Astrocyte of the cerebellum (primary cell): ENCODE measurements around the gene ALDH1A1.

Experiments
- DNase-seq: peaks from one replicate; pipeline ENCODE4 v3.0.0-alpha.2; 2011; ENCODE audit warnings: low read depth
- H3K4me3 ChIP-seq: 2 replicates; pipeline ENCODE4 v1.5.1; 2011; ENCODE audit warnings: mild to moderate bottlenecking, low read depth, low read length, moderate library complexity
- CTCF ChIP-seq: IDR thresholded peaks from 2 replicates; pipeline ENCODE4 v1.5.1; 2012; ENCODE audit warnings: low read length, low read depth, moderate library complexity, mild to moderate bottlenecking; ENCODE audit errors: missing control alignments
- in situ Hi-C: cut with HindIII; loops from 2 replicates; pipeline ENCODE4 v1.10.0; 2017; ENCODE audit warnings: low sequenced_read_pairs

The ALDH1A1 gene

GRCh38 chr9:72925126-72925789 is 27.6 kb downstream of the ALDH1A1 start:
- TF ChIP-seq CTCF = no peak
- H3K4me3 ChIP-seq = no peak overlapping the region
- in situ Hi-C loops = no loop called here
- peak; percentile 15 for DNase-seq

GRCh38 chr9:72924154-72924790 is 28.6 kb downstream of the ALDH1A1 start:
- TF ChIP-seq CTCF = no peak
- DNase-seq = no peak
- H3K4me3 ChIP-seq = no peak overlapping the region
- in situ Hi-C loops = no loop called here

- in situ Hi-C loops = no loop called here
- no peak for DNase-seq
- H3K4me3 ChIP-seq = no peak overlapping the region
- TF ChIP-seq CTCF = no peak
Observed at GRCh38 chr9:72923077-72923476, 29.8 kb downstream of the ALDH1A1 start.

DNA sequence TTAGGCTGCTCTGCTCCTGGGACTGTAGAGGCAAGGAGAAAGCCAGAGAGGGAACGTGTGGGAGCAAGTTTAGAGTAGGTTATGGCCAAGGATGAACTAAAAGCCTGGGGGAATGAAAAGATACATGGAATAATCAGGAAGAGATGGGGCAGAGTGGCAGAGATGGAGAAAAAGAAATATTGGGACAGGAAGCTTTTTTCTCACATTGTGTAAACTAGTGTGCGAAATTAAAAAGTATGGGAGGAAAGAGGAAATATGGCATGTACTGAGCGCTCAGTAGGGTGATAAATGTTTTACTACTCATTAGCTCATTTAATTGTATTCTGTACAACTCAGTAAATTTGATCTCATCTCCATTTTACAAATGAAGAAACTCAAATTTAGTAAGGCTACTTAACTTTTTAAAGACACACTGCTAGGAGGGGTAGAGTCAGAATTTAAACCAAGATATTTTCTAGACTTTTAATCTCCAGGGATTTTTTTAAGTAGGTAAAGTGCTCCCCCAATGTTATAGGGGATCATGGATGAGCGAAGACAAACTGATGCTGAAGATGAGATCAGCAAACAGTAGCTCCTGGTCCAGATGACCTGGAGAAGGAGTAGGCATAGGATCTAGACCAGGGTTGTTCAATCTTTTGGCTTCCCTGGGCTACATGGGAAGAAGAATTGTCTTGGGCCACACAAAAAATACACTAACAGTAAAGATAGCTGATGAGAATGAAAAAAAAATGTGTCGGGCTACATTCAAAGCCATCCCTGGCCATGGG is 30.8 kb downstream of the ALDH1A1 start:
- no peak for DNase-seq
- no peak for TF ChIP-seq CTCF
- in situ Hi-C loops = no loop called here
- H3K4me3 ChIP-seq = no peak overlapping the region

GRCh38 chr9:72919246-72919945 is 33.5 kb downstream of the ALDH1A1 start:
- no peak for DNase-seq
- no peak overlapping the region for H3K4me3 ChIP-seq
- TF ChIP-seq CTCF = no peak
- in situ Hi-C loops = no loop called here

- no peak overlapping the region for H3K4me3 ChIP-seq
- TF ChIP-seq CTCF = no peak
- in situ Hi-C loops = no loop called here
- DNase-seq = no peak
Observed at GRCh38 chr9:72917892-72918509, 34.9 kb downstream of the ALDH1A1 start.
